ENCODE results near the gene NUP133. TPM values are rescaled to one million over a fixed set of nuclear protein-coding genes. Genes with fewer than 3 reads are reported as not detected.

Gene NUP133
- total and polyA plus RNA-seq, 2 of the 4 experiments (the other 2 are of a cell fraction), result 13.4 to 30.5 TPM

GRCh38 chr1:229552732-229553131 is 44.6 kb upstream of the NUP133 start:
- Histone ChIP-seq H2BK5ac (ENCODE audit: low read depth, low read length, poor library complexity, severe bottlenecking) (no peak overlapping the region), H3K4me3 (ENCODE audit: insufficient read depth, low read depth, low read length) (no peak overlapping the region), H3K36me3 (ENCODE audit: control insufficient read depth, insufficient read depth, low read length) (no peaks in the 10 kb centered on the region), H4K8ac (ENCODE audit: low read depth in 2 of 2, low read length in 2 of 2) (no peak overlapping the region), H3K56ac (ENCODE audit: extremely low read depth, insufficient read depth, low read length) (no peak overlapping the region), H3K4me1 (ENCODE audit: control insufficient read depth, insufficient read depth, low read length) (peaks cover 11% of the 10 kb centered on the region), H3K4ac (ENCODE audit: low read depth, low read length) (no peak overlapping the region), H3K27me3 (ENCODE audit: control insufficient read depth, insufficient read depth, low read length) (no peaks in the 10 kb centered on the region), H3K27ac (ENCODE audit: insufficient read depth, low read length) (no peak overlapping the region), H3K18ac (ENCODE audit: low read depth, low read length) (no peak overlapping the region), H2AK9ac (replicated peaks; ENCODE audit: low read depth, low read length, poor library complexity) (no peak overlapping the region), H3K4me2 (ENCODE audit: low read depth, low read length) (no peak overlapping the region), H2BK120ac (ENCODE audit: low read depth, low read length) (no peak overlapping the region), H3K9ac (ENCODE audit: low read depth, low read length) (no peak overlapping the region), H4K5ac (ENCODE audit: low read depth, low read length) (no peak overlapping the region), H2BK20ac (ENCODE audit: low read depth, low read length) (no peak overlapping the region), H3K14ac (replicated peaks; ENCODE audit: low read depth, low read length) (no peak overlapping the region), H4K91ac (ENCODE audit: insufficient read depth, low read depth, low read length) (no peak overlapping the region), H4K20me1 (ENCODE audit: insufficient read depth, low read length) (peaks cover 10% of the 10 kb centered on the region; the same call in 1 of the 2 replicates), H3K9me3 (ENCODE audit: control insufficient read depth, insufficient read depth, low read length) (no peaks in the 10 kb centered on the region), H3K9me1 (ENCODE audit: insufficient read depth, low read length) (peaks cover 5% of the 10 kb centered on the region; the same call in 1 of the 2 replicates), H3K79me1 (ENCODE audit: low read depth in 1 of 2, low read length in 2 of 2) (peaks cover 42 to 69% of the 10 kb centered on the region in 2 experiments), H3K23ac (ENCODE audit: low read depth, low read length) (no peak overlapping the region), H2AFZ (replicated peaks; ENCODE audit: low read length, poor library complexity) (no peak overlapping the region), H2BK15ac (ENCODE audit: low read depth, low read length) (no peak overlapping the region), H2AK5ac (ENCODE audit: low read depth, low read length) (no peak overlapping the region)
- intact Hi-C loops (cut with micrococcal nuclease), result no loop called here
- TF ChIP-seq RAD21 (IDR thresholded peaks at IDR 0.05; ENCODE audit: low read length) (no peak), BHLHE40 (IDR thresholded peaks at IDR 0.05; ENCODE audit: low read depth, low read length) (no peak), SMC3 (IDR thresholded peaks at IDR 0.05; ENCODE audit: low read depth, low read length) (no peak), RCOR1 (IDR thresholded peaks at IDR 0.05; ENCODE audit: insufficient replicate concordance, low read length) (no peak), RFX5 (IDR thresholded peaks at IDR 0.05; ENCODE audit: low read depth, low read length) (no peak), NFE2L2 (IDR thresholded peaks at IDR 0.05; ENCODE audit: low read depth, low read length) (no peak), MAFK (IDR thresholded peaks at IDR 0.05; ENCODE audit: low read depth, low read length) (no peak)
- ATAC-seq (ENCODE audit: low read depth) (no peak), DNase-seq (no peak)
- WGBS, 2 experiments (ENCODE audit: extremely low coverage in 2 of 2, insufficient read length in 1 of 2), result no CpG with 5 or more reads among the region's 5 CpGs
- dilution Hi-C loops (cut with HindIII; ENCODE audit: low sequenced_read_pairs, unreplicated experiment), result no loop called here
- ChIA-PET CTCF (no interaction called here), POLR2A (ENCODE audit: unreplicated experiment) (no interaction called here)
- in situ Hi-C loops (cut with MboI; ENCODE audit: low sequenced_read_pairs), result no loop called here
- BruUV-seq (replicated peaks), result no TSS peak
